Neuronal stem cell (in vitro differentiated cells): ENCODE measurements around the gene RUVBL1.
A peak's percentile ranks its signal among the peaks of the same experiment; 100 is the strongest.

Experiments used
- DNase-seq: peaks from one replicate; pipeline ENCODE4 v3.0.0-alpha.2; 2013; ENCODE audit warnings: low spot score
- H2AFZ ChIP-seq: one replicate; pipeline ENCODE4 v1.6.1; 2013; ENCODE audit warnings: mild to moderate bottlenecking, low read length, inconsistent platforms
- H2AK5ac ChIP-seq: 2 replicates; pipeline ENCODE4 v1.6.1; 2013; ENCODE audit warnings: low read depth, mild to moderate bottlenecking, inconsistent platforms, low read length, moderate library complexity, mixed read lengths
- H2BK120ac ChIP-seq: 2 replicates; pipeline ENCODE4 v1.6.1; 2013; ENCODE audit warnings: low read depth, mild to moderate bottlenecking, inconsistent platforms, low read length, moderate library complexity, mixed read lengths
- H2BK12ac ChIP-seq: one replicate; pipeline ENCODE4 v1.6.1; 2013; ENCODE audit warnings: low read length, inconsistent platforms
- H2BK15ac ChIP-seq: 2 replicates; pipeline ENCODE4 v1.6.1; 2013; ENCODE audit warnings: mild to moderate bottlenecking, low read length, inconsistent platforms, mixed read lengths
- H2BK5ac ChIP-seq: one replicate; pipeline ENCODE4 v1.6.1; 2013; ENCODE audit warnings: inconsistent platforms, mild to moderate bottlenecking, low read length, moderate library complexity
- H3K14ac ChIP-seq: one replicate; pipeline ENCODE4 v1.6.1; 2013; ENCODE audit warnings: low read length, inconsistent platforms
- H3K18ac ChIP-seq: 2 replicates; pipeline ENCODE4 v1.6.1; 2013; ENCODE audit warnings: low read length, inconsistent platforms
- H3K23ac ChIP-seq: 2 replicates; pipeline ENCODE4 v1.6.1; 2013; ENCODE audit warnings: low read depth, mild to moderate bottlenecking, mixed read lengths, low read length, inconsistent platforms; ENCODE audit not compliant: poor library complexity
- H3K27ac ChIP-seq: replicated peaks from 3 replicates; pipeline ENCODE4 v1.5.1; 2013; ENCODE audit warnings: low read length, inconsistent platforms
- H3K27me3 ChIP-seq, 3 experiments: 2 replicates each; pipeline ENCODE4 v1.6.1; 2013; ENCODE audit warnings: low read length in 3 of 3, mild to moderate bottlenecking in 2 of 3, inconsistent platforms in 1 of 3, low read depth in 1 of 3, mixed read lengths in 1 of 3, moderate library complexity in 1 of 3; ENCODE audit not compliant: control insufficient read depth in 3 of 3, insufficient read depth in 3 of 3
- H3K36me3 ChIP-seq, 2 donors: replicated peaks in 1 of 2; 2 replicates each; pipeline ENCODE4 v1.6.1; 2013; ENCODE audit warnings: low read length in 2 of 2; ENCODE audit not compliant: control insufficient read depth in 2 of 2, insufficient read depth in 2 of 2
- H3K4ac ChIP-seq: 2 replicates; pipeline ENCODE4 v1.6.1; 2013; ENCODE audit warnings: inconsistent platforms, mild to moderate bottlenecking, low read length, moderate library complexity
- H3K4me1 ChIP-seq, 2 donors: 1 replicate in 1 of 2; 2 replicates in 1 of 2; pipeline ENCODE4 v1.6.1; 2013; ENCODE audit warnings: low read length in 2 of 2, low read depth in 1 of 2; ENCODE audit not compliant: control insufficient read depth in 2 of 2, insufficient read depth in 1 of 2
- H3K4me2 ChIP-seq: one replicate; pipeline ENCODE4 v1.6.1; 2013; ENCODE audit warnings: mild to moderate bottlenecking, low read length, inconsistent platforms; ENCODE audit not compliant: insufficient read depth, poor library complexity, severe bottlenecking
- H3K4me3 ChIP-seq, 2 donors: 2 replicates each; pipeline ENCODE4 v1.5.1; 2013; ENCODE audit warnings: low read length in 2 of 2, mild to moderate bottlenecking in 2 of 2, inconsistent platforms in 1 of 2, moderate library complexity in 1 of 2
- H3K79me1 ChIP-seq: one replicate; pipeline ENCODE4 v1.6.1; 2013; ENCODE audit warnings: low read depth, mild to moderate bottlenecking, inconsistent platforms, low read length, moderate library complexity
- H3K9ac ChIP-seq: one replicate; pipeline ENCODE4 v1.6.1; 2013; ENCODE audit warnings: mild to moderate bottlenecking, low read depth, low read length, inconsistent platforms; ENCODE audit not compliant: poor library complexity
- H3K9me3 ChIP-seq, 2 donors: replicated peaks in 1 of 2; 2 replicates each; pipeline versions ENCODE3 to v1.6.1; 2013; ENCODE audit warnings: low read length in 2 of 2, mild to moderate bottlenecking in 2 of 2, inconsistent platforms in 1 of 2, low read depth in 1 of 2, mixed read lengths in 1 of 2, moderate library complexity in 1 of 2; ENCODE audit not compliant: control insufficient read depth in 2 of 2, insufficient read depth in 1 of 2
- H4K8ac ChIP-seq: one replicate; pipeline ENCODE4 v1.6.1; 2013; ENCODE audit warnings: low read depth, mild to moderate bottlenecking, inconsistent platforms, low read length, moderate library complexity
- H4K91ac ChIP-seq: one replicate; pipeline ENCODE4 v1.6.1; 2013; ENCODE audit warnings: low read length, low read depth, mild to moderate bottlenecking, inconsistent platforms; ENCODE audit not compliant: poor library complexity
- WGBS, 2 donors: extraction: QIAGEN DNeasy Blood & Tissue Kit; methylation state at CpG; one replicate each; pipeline ENCODE4 v1.1.7; 2013; ENCODE audit warnings: missing lambda C conversion rate in 2 of 2, mixed read lengths in 1 of 2; ENCODE audit not compliant: insufficient read length in 2 of 2, insufficient replicate concordance in 1 of 2; ENCODE audit errors: extremely low coverage in 2 of 2; 5-methylcytosine and 5-hydroxymethylcytosine counted together

RUVBL1 gene

DNA sequence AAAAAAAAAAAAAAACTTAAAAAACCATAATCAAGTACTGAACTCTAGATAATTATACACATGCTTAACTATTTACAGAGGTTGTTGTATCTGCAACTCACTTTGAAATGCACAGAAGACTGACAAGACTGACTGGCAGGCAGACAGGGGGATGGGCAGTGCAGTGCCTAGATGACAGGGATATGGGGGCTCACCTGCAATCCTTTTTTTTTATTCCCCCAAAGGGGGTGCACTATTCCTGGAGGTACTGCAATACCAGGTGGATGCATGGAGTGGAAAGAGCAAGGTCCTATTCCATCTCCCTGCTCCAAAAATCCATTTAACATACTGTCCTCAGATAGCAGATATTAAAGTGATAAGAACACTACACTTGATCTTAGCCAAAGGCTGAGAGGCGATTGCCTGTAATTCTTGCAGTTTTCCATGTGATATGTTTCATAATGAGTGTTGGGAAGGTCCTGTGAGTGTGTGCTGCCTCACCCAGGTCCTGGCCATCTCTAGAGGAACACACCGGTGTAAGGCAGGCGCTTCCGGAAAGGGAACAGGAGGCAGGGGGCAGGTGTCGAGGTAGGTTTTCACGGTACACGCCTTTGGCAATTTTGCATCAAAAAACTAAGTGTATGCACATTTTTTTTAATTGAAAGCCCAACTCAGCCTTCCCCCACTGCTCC is 48.6 kb downstream of the RUVBL1 start:
- no CpG with 5 or more reads among the region's 7 CpGs for WGBS, 2 donors

GRCh38 chr3:128073807-128074206 is 49.8 kb downstream of the RUVBL1 start:
- no peak overlapping the region for H3K9ac ChIP-seq
- no peak overlapping the region for H2BK120ac ChIP-seq
- H2BK15ac ChIP-seq, result no peak overlapping the region
- peaks cover 29 to 81% of the 10 kb centered on the region in 2 donors for H3K36me3 ChIP-seq
- H3K14ac ChIP-seq, result no peak overlapping the region
- H3K9me3 ChIP-seq, result no peaks in the 10 kb centered on the region
- no peak overlapping the region for H2BK5ac ChIP-seq
- no peak for DNase-seq
- no peak overlapping the region for H3K4me3 ChIP-seq
- peaks cover 0 to 16% (median 0%) of the 10 kb centered on the region in 3 experiments for H3K27me3 ChIP-seq
- H2AK5ac ChIP-seq, result no peak overlapping the region
- no peak overlapping the region for H3K23ac ChIP-seq
- peaks cover 5% of the 10 kb centered on the region for H3K79me1 ChIP-seq
- H3K18ac ChIP-seq, result no peak overlapping the region
- WGBS, 2 donors, result no CpG with 5 or more reads among the region's 2 CpGs
- H3K4me1 ChIP-seq, result peaks cover 0 to 19% of the 10 kb centered on the region in 2 donors
- H3K4me2 ChIP-seq, result no peak overlapping the region
- no peak overlapping the region for H3K27ac ChIP-seq
- no peak overlapping the region for H2BK12ac ChIP-seq
- H4K91ac ChIP-seq, result no peak overlapping the region
- no peak overlapping the region for H2AFZ ChIP-seq
- H3K4ac ChIP-seq, result no peak overlapping the region
- no peak overlapping the region for H4K8ac ChIP-seq

More for the DNA sequence above, 48.6 kb downstream of the RUVBL1 start:
- no peak overlapping the region for H2BK120ac ChIP-seq
- H3K14ac ChIP-seq, result no peak overlapping the region
- peaks cover 0 to 16% (median 0%) of the 10 kb centered on the region in 3 experiments for H3K27me3 ChIP-seq
- H3K9me3 ChIP-seq, result no peaks in the 10 kb centered on the region
- no peak overlapping the region for H2BK12ac ChIP-seq
- H3K4me3 ChIP-seq, result peak overlapping the region in 1 of 2 donors; percentile 64
- no peak overlapping the region for H3K27ac ChIP-seq
- H3K9ac ChIP-seq, result no peak overlapping the region
- H2AK5ac ChIP-seq, result no peak overlapping the region
- no peak overlapping the region for H4K8ac ChIP-seq
- H2AFZ ChIP-seq, result no peak overlapping the region
- H3K4me2 ChIP-seq, result peak overlapping the region; percentile 82
- H3K79me1 ChIP-seq, result peaks cover 5% of the 10 kb centered on the region
- H3K18ac ChIP-seq, result no peak overlapping the region
- H4K91ac ChIP-seq, result no peak overlapping the region
- H2BK5ac ChIP-seq, result no peak overlapping the region
- no peak for DNase-seq
- H3K36me3 ChIP-seq, result peaks cover 30 to 81% of the 10 kb centered on the region in 2 donors
- no peak overlapping the region for H3K4ac ChIP-seq
- H2BK15ac ChIP-seq, result no peak overlapping the region
- peak overlapping the region; percentile 76 for H3K23ac ChIP-seq
- peaks cover 0 to 19% of the 10 kb centered on the region in 2 donors for H3K4me1 ChIP-seq

GRCh38 chr3:128073185-128073725 is 50.4 kb downstream of the RUVBL1 start:
- Histone ChIP-seq H3K79me1 (peaks cover 5% of the 10 kb centered on the region), H3K18ac (no peak overlapping the region), H4K91ac (no peak overlapping the region), H2BK5ac (no peak overlapping the region), H3K4me1 (peaks cover 0 to 19% of the 10 kb centered on the region in 2 donors), H4K8ac (no peak overlapping the region), H2BK120ac (no peak overlapping the region), H3K9ac (no peak overlapping the region), H3K36me3 (peaks cover 35 to 81% of the 10 kb centered on the region in 2 donors), H3K14ac (no peak overlapping the region), H3K9me3 (no peaks in the 10 kb centered on the region), H2AFZ (no peak overlapping the region), H3K27me3 (peaks cover 0 to 16% (median 0%) of the 10 kb centered on the region in 3 experiments), H3K4me3 (no peak overlapping the region), H3K4ac (no peak overlapping the region), H3K4me2 (no peak overlapping the region), H3K23ac (no peak overlapping the region), H2AK5ac (no peak overlapping the region), H2BK15ac (no peak overlapping the region), H2BK12ac (no peak overlapping the region), H3K27ac (no peak overlapping the region)
- DNase-seq, result no peak
- WGBS, 2 donors, result no CpG with 5 or more reads among the region's 6 CpGs

GRCh38 chr3:128072454-128073184 is 51.0 kb downstream of the RUVBL1 start:
- H3K79me1 ChIP-seq, result peaks cover 5% of the 10 kb centered on the region
- no peak overlapping the region for H3K4me2 ChIP-seq
- no peak overlapping the region for H3K4me3 ChIP-seq
- peaks cover 0 to 18% of the 10 kb centered on the region in 2 donors for H3K4me1 ChIP-seq
- H2BK12ac ChIP-seq, result no peak overlapping the region
- no peak overlapping the region for H2AFZ ChIP-seq
- H3K27ac ChIP-seq, result no peak overlapping the region
- DNase-seq, result no peak
- H2BK5ac ChIP-seq, result no peak overlapping the region
- no peak overlapping the region for H3K4ac ChIP-seq
- no peak overlapping the region for H2BK120ac ChIP-seq
- no CpG with 5 or more reads among the region's 13 CpGs for WGBS, 2 donors
- H4K8ac ChIP-seq, result no peak overlapping the region
- H3K27me3 ChIP-seq, result peaks cover 0 to 16% (median 0%) of the 10 kb centered on the region in 3 experiments
- H4K91ac ChIP-seq, result no peak overlapping the region
- no peak overlapping the region for H3K18ac ChIP-seq
- peaks cover 40 to 81% of the 10 kb centered on the region in 2 donors for H3K36me3 ChIP-seq
- no peak overlapping the region for H2AK5ac ChIP-seq
- no peaks in the 10 kb centered on the region for H3K9me3 ChIP-seq
- H3K9ac ChIP-seq, result no peak overlapping the region
- H3K14ac ChIP-seq, result no peak overlapping the region
- peak overlapping the region; percentile 16 for H3K23ac ChIP-seq
- no peak overlapping the region for H2BK15ac ChIP-seq
